SJCRH30 (cell line): ENCODE measurements around the gene PLIN3. TPM values are rescaled to one million over a fixed set of nuclear protein-coding genes. Genes with fewer than 3 reads are reported as not detected.
"Not testable (repeated sequence)": the region's sequence is repeated elsewhere in the genome, so short reads cannot be mapped to it uniquely, and the experiment has no call there.

ENCODE experiments used
- DNase-seq, 2 experiments: peaks; one replicate each; pipeline ENCODE4 v3.0.0-alpha.2; 2015 to 2020
- H3K27ac ChIP-seq: fragments of 250-450 bp; sonication (Bioruptor Pico); 2 replicates; pipeline ENCODE4 v1.5.1; 2020; ENCODE audit warnings: mild to moderate bottlenecking, moderate library complexity
- H3K27me3 ChIP-seq: fragments of 250-450 bp; sonication (Bioruptor Pico); 2 replicates; pipeline ENCODE4 v1.5.1; 2020; ENCODE audit warnings: mild to moderate bottlenecking, moderate library complexity
- H3K36me3 ChIP-seq: fragments of 250-450 bp; sonication (Bioruptor Pico); 2 replicates; pipeline ENCODE4 v1.5.1; 2020; ENCODE audit warnings: mild to moderate bottlenecking, moderate library complexity
- H3K4me1 ChIP-seq: fragments of 250-450 bp; sonication (Bioruptor Pico); 2 replicates; pipeline ENCODE4 v1.5.1; 2020; ENCODE audit warnings: mild to moderate bottlenecking, moderate library complexity
- H3K4me3 ChIP-seq: fragments of 250-450 bp; sonication (Bioruptor Pico); 2 replicates; pipeline ENCODE4 v1.5.1; 2020; ENCODE audit warnings: mild to moderate bottlenecking, moderate library complexity
- H3K9me3 ChIP-seq: fragments of 250-450 bp; sonication (Bioruptor Pico); replicated peaks from 2 replicates; pipeline ENCODE4 v1.5.1; 2020; ENCODE audit warnings: mild to moderate bottlenecking, moderate library complexity
- total RNA-seq: library from RNA; depleted of rRNA; stranded (reverse); fragments of >200 nt; shearing (Covaris generic); gene quantifications from 2 replicates; pipeline ENCODE4 v1.2.3, GENCODE V29; 2014

The PLIN3 gene
- total RNA-seq, 1 experiment from 2014 or later: 50.1 TPM

GRCh38 chr19:4816202-4816949 is 51.1 kb downstream of the PLIN3 start:
- Histone ChIP-seq H3K4me1 (0 out of 2 replicates have a peak, but pooled peaks cover 3% of the 10 kb centered on the region), H3K36me3 (peaks cover 4% of the 10 kb centered on the region; the same call in 1 of the 2 replicates), H3K4me3 (no peak overlapping the region), H3K9me3 (no peaks in the 10 kb centered on the region; the same call in 1 of the 2 replicates), H3K27ac (no peak overlapping the region), H3K27me3 (no peaks in the 10 kb centered on the region)
- no peak for DNase-seq

DNA sequence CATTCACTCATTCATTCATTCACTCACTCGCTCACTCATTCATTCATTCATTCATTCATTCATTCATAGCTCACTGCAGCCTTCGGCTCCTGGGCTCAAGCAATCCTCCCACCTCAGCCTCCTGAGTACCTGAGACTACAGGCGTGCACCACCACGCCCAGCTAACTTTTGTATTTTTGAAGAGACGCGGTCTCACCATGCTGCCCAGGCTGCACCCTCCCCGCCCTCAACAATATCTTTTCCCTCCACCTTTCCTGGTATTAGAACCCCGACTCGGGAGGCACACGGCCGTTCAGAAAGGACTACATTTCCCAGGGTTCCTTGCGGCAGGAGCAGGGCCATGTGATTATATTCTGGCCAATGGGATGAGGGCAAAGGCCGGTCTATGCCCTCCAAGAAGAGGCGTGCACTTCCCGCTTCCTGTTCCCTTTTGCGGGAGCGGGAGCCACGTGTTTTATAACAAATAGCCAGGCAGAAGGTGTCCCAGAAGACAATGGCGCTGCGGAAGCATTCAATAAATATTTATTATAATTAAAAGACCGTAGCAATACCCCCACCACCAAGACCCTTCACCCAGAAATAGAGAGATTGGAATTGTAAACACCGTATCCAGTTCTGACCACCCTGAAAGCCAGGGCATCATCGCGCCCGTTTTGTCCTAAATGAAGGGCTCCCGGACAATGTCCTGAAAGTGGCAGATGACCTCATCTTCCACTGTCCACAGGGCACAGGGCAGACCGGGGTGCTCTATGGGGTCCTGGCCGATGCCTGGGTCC is 51.9 kb downstream of the PLIN3 start:
- no peaks in the 10 kb centered on the region for H3K27me3 ChIP-seq
- peak; percentile 94 to 96 for DNase-seq
- H3K4me1 ChIP-seq: 0 out of 2 replicates have a peak, but pooled peaks cover 3% of the 10 kb centered on the region
- no peak overlapping the region for H3K4me3 ChIP-seq
- H3K9me3 ChIP-seq: no peaks in the 10 kb centered on the region; the same call in 1 of the 2 replicates
- H3K27ac ChIP-seq: no peak overlapping the region
- H3K36me3 ChIP-seq: peaks cover 4% of the 10 kb centered on the region; the same call in 1 of the 2 replicates

DNA sequence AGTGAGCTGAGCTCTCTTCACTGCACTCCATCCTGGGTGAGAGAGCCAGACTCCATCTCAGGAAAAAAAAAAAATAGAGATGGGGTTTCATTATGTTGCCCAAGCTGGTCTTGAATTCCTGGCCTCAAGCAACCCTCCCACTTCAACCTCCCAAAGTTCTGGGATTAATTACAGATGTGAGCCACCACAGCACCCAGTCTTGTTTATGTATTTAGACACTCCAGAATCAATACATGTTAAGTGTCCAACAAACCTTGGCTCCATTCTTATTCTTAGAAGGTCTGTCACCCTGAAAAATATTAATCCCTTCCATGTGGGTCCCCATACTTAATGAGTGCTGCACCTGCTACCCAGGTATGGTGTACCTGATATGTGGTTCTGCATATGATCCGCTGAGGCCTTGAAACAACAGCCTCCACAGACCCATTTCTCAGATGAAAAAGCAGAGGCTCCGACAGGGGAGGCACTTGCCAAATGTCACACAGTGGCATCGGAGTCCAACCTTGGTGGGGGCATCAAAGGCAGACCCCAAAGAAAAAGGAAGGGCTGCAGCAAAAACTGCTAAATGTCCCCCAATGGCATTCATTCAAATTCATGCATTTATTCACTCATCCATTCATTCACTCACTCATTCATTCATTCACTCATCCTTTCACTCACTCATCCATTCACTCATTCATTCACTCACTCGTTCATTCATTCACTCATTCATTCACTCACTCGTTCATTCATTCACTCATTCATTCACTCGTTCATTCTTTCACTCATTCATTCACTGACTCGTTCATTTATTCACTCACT is 52.6 kb downstream of the PLIN3 start:
- H3K9me3 ChIP-seq: no peaks in the 10 kb centered on the region; the same call in 1 of the 2 replicates
- H3K27ac ChIP-seq: no peak overlapping the region
- DNase-seq: no peak
- H3K36me3 ChIP-seq: peaks cover 4% of the 10 kb centered on the region; the same call in 1 of the 2 replicates
- H3K27me3 ChIP-seq: no peaks in the 10 kb centered on the region
- no peak overlapping the region for H3K4me3 ChIP-seq
- H3K4me1 ChIP-seq: 0 out of 2 replicates have a peak, but pooled peaks cover 3% of the 10 kb centered on the region

DNA sequence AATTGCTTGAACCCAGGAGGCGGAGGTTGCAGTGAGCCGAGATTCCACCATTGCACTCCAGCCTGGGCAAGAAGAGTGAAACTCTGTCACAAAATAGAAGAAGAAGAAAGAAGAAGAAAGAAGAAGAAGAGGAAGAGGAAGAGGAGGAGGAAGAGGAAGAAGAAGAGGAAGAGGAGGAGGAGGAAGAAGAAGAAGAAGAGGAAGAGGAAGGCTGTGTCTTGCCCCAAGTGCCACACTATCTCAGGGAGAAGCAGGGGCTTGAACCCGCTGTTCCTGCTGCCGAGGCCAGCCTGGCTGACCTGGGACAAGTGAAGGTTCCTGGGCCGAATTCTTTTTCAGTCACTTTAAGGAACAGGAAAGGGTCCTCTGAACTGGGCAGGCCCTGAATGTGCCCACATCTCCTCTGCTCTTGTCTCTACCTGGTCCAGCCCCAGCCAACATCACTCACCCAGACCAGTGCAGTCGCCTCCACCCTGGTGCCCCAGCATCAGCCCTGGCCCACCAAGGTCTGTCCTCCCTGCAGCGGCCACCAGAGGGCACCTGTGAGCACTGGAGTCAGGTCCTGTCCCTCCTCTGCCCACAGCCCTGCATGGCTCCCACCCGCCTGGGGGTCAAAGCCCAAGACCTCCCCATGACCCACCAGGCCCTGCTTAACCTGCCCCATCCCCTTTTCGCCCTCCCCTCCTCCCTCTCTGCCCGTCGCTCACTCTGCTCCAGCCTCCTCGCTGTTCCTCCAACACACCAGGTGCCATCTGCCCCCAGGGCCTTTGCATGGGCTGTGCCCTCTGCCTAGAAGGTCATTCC is 55.9 kb downstream of the PLIN3 start:
- Histone ChIP-seq H3K27ac (no peak overlapping the region), H3K4me3 (no peak overlapping the region), H3K9me3 (no peaks in the 10 kb centered on the region; the same call in 1 of the 2 replicates), H3K4me1 (0 out of 2 replicates have a peak, but pooled peaks cover 3% of the 10 kb centered on the region), H3K27me3 (no peaks in the 10 kb centered on the region), H3K36me3 (peaks cover 2% of the 10 kb centered on the region; the same call in 1 of the 2 replicates)
- DNase-seq: peak; percentile 84 to 87

DNA sequence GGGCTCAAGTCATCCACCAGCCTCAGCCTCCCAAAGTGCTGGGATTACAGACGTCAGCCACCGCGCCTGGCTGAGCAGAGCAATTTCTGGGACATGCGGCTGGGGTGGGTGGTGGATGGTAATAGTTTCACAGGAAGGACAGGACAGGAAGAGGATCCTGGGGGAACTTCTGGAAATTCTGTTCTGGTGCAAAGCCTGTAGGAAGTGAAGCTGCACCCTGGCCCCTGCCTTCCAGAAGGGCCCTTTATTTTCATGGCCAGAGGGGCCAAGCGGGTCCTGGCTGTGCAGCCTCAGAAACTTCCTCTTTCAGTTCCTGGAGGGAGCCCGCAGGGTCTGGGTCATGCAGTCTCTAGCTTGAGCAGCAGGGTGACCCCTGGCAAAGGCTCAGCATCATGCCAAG is 60.3 kb downstream of the PLIN3 start:
- no peak overlapping the region for H3K27ac ChIP-seq
- DNase-seq: no peak
- no peak overlapping the region for H3K4me3 ChIP-seq
- no peaks in the 10 kb centered on the region for H3K27me3 ChIP-seq
- H3K4me1 ChIP-seq: no peaks in the 10 kb centered on the region
- H3K36me3 ChIP-seq: no peaks in the 10 kb centered on the region
- no peaks in the 10 kb centered on the region for H3K9me3 ChIP-seq

GRCh38 chr19:4806384-4806783 is 61.1 kb downstream of the PLIN3 start:
- H3K4me3 ChIP-seq: no peak overlapping the region
- H3K27me3 ChIP-seq: no peaks in the 10 kb centered on the region
- no peak for DNase-seq
- no peaks in the 10 kb centered on the region for H3K36me3 ChIP-seq
- no peak overlapping the region for H3K27ac ChIP-seq
- H3K4me1 ChIP-seq: no peaks in the 10 kb centered on the region
- no peaks in the 10 kb centered on the region for H3K9me3 ChIP-seq

GRCh38 chr19:4805140-4805539 is 62.3 kb downstream of the PLIN3 start:
- DNase-seq, H3K9me3 ChIP-seq, H3K27ac ChIP-seq, H3K4me3 ChIP-seq, H3K27me3 ChIP-seq, H3K36me3 ChIP-seq, H3K4me1 ChIP-seq: not testable (repeated sequence)

DNA sequence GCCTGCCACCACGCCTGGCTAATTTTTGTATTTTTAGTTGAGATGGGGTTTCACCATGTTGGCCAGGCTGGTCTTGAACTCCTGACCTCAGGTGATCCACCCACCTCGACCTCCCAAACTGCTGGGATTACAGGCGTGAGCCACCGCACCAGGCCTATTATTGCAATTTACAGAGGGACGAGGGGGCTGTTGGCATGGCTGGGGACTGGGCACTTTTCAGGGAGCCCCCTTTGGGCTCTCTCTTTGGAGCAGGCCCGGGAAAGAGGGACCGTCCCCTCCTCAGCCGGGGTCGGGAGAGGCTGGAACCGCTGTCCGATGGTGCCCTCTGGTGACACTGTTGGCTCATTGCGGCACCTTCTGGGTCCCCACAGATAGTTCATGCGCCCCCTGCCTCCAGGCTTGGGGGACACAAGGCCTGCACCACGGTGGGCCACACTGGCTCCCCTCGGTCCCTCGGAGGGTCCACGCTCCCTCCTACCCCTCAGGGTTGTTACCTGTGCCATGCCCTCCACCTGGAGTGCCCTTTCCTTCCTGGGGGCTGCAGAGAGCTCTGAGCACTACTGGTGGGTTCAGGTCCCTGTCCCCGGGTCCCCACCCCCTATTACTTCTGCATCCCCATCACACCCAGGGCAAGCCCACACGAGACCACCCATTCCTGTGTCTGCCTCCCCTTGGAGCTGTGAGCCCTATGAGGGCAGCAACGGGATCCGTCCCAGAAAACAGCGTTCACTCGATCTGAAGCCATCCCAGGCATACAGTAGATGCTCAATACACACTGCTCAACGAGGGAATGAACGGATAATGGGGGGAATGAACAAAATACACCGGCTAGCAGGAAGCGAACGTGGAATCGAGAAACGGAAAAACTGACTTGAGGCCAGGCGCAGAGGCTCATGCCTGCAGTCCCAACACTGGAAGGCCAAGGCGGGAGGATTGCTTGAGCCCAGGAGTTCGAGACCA is 63.5 kb downstream of the PLIN3 start:
- no peaks in the 10 kb centered on the region for H3K4me1 ChIP-seq
- peak; percentile 77 to 89 for DNase-seq
- no peaks in the 10 kb centered on the region for H3K36me3 ChIP-seq
- H3K4me3 ChIP-seq: no peak overlapping the region
- no peaks in the 10 kb centered on the region for H3K27me3 ChIP-seq
- no peak overlapping the region for H3K27ac ChIP-seq
- H3K9me3 ChIP-seq: no peaks in the 10 kb centered on the region

GRCh38 chr19:4802711-4803110 is 64.8 kb downstream of the PLIN3 start:
- Histone ChIP-seq H3K27me3 (no peaks in the 10 kb centered on the region), H3K36me3 (peaks cover 2% of the 10 kb centered on the region; the same call in 1 of the 2 replicates), H3K4me1 (no peaks in the 10 kb centered on the region), H3K4me3 (no peak overlapping the region), H3K27ac (no peak overlapping the region), H3K9me3 (no peaks in the 10 kb centered on the region)
- DNase-seq: no peak

DNA sequence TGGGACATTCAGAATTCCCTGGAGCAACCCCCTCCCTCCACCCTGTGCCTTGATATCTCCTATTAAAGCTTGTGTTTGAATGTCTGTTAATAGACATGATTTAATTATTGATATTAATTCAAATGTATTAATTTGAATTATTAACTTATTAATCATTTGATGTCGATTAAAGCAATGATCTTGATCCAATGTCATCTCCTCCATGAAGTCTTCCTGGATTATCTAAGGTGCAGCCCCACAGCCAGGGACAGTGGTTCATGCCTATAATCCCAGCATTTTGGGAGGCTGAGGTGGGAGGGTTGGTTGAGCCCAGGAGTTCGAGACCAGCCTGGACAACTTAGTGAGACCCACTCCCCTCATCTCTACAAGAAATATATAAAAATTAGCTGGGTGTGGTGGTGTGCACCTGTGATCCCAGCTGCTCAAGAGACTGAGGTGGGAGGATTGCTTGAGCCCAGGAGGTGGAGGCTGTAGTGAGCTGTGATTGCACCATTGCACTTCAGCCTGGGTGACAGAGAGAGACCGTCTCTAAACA is 66.3 kb downstream of the PLIN3 start:
- DNase-seq: no peak
- Histone ChIP-seq H3K4me1 (no peaks in the 10 kb centered on the region), H3K27me3 (no peaks in the 10 kb centered on the region), H3K9me3 (no peaks in the 10 kb centered on the region), H3K27ac (no peak overlapping the region), H3K36me3 (peaks cover 10% of the 10 kb centered on the region), H3K4me3 (no peak overlapping the region)

DNA sequence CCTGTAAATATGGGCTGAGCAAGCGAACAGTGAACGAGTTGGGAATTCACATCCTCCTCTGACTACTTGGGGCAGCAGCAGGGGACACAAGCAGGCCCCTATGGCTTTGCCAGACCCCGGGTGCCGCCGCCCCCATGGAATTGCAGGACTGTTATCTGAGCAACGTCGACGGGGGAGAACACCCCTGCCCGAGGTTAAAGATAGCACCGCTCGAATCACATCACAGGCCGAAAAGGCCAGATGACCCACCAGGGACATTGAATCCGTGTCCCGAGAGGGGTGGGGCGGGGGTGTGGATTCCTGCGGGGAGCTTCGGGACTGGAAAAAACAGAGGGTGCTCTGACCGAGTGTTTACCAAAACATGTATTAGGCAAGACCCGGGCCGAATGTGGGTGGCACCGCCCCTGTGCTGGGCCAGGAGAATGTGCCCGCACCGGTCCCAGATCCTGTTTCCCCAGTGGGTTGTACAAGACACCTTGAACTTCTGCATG is 66.8 kb downstream of the PLIN3 start:
- Histone ChIP-seq H3K9me3 (no peaks in the 10 kb centered on the region), H3K27me3 (no peaks in the 10 kb centered on the region), H3K4me1 (no peaks in the 10 kb centered on the region), H3K27ac (no peak overlapping the region), H3K36me3 (peaks cover 11% of the 10 kb centered on the region), H3K4me3 (no peak overlapping the region)
- DNase-seq: no peak

GRCh38 chr19:4795400-4795799 is 72.1 kb downstream of the PLIN3 start:
- no peak overlapping the region for H3K4me3 ChIP-seq
- peaks cover 16% of the 10 kb centered on the region for H3K36me3 ChIP-seq
- H3K4me1 ChIP-seq: no peaks in the 10 kb centered on the region
- no peaks in the 10 kb centered on the region for H3K27me3 ChIP-seq
- DNase-seq: no peak
- H3K9me3 ChIP-seq: no peaks in the 10 kb centered on the region
- H3K27ac ChIP-seq: no peak overlapping the region

DNA sequence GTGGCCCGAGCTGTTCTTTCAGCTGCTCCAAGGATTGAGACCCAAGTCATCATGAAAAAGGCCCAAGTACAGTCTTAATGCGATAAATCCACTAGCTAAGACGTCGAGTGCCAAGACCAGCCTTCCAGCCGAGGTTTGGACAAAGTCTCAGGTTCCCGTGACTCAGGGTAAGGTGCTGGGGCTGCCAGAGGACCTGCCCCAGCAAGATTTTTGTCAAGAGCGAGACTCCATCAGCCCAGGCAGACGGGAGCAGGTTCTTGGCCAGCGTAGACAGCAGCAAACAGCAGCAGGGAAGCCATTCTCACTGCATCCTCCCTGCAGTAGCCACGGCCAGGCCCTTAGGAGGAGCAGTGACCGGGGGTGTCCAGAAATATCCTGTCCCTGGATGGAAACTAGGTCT is 72.5 kb downstream of the PLIN3 start:
- no peaks in the 10 kb centered on the region; the same call in 1 of the 2 replicates for H3K4me1 ChIP-seq
- H3K9me3 ChIP-seq: no peaks in the 10 kb centered on the region
- H3K27ac ChIP-seq: no peak overlapping the region
- peaks cover 16% of the 10 kb centered on the region for H3K36me3 ChIP-seq
- no peak overlapping the region for H3K4me3 ChIP-seq
- no peaks in the 10 kb centered on the region for H3K27me3 ChIP-seq
- DNase-seq: no peak
